OCI-LY7 (cell line): Measurements from ENCODE around the gene SPATA2L.
A peak's percentile ranks its signal among the peaks of the same experiment; 100 is the strongest.

Experiments
- CTCF ChIP-seq: fragments of 200-600 bp; sonication (generic); conservative IDR thresholded peaks from 2 replicates; pipeline ENCODE4 v1.5.1; 2014; ENCODE audit warnings: mild to moderate bottlenecking, antibody characterized with exemption, low read length, moderate library complexity, mixed read lengths
- EZH2phosphoT487 ChIP-seq: fragments of 200-600 bp; sonication (generic); IDR thresholded peaks from 2 replicates; pipeline ENCODE4 v1.6.1; 2018; ENCODE audit warnings: low read depth, borderline replicate concordance, mild to moderate bottlenecking, mixed run types, antibody characterized with exemption, low read length, moderate library complexity, mixed read lengths

GRCh38 chr16:89700100-89700648 is 1.3 kb downstream of the SPATA2L start:
- TF ChIP-seq CTCF (peak; percentile 72), EZH2phosphoT487 (no peak)
